ENCODE results near the gene GDPD5. TPM values are rescaled to one million over a fixed set of nuclear protein-coding genes. Genes with fewer than 3 reads are reported as not detected.

GDPD5 gene
- polyA plus RNA-seq, 1 donor, result 28.3 TPM

GRCh38 chr11:75398906-75399305 is 126.8 kb downstream of the GDPD5 start:
- no peak for DNase-seq

GRCh38 chr11:75394085-75394840 is 131.5 kb downstream of the GDPD5 start:
- no peak for DNase-seq

- DNase-seq, result no peak
These were observed 135.8 kb downstream of the GDPD5 start for GRCh38 chr11:75389925-75390324.

GRCh38 chr11:75389276-75389605 is 136.5 kb downstream of the GDPD5 start:
- DNase-seq, result no peak

GRCh38 chr11:75388386-75389275 is 137.1 kb downstream of the GDPD5 start:
- peak; percentile 68 for DNase-seq

- DNase-seq, result no peak
These were observed 137.9 kb downstream of the GDPD5 start for GRCh38 chr11:75387736-75388294.

- no peak for DNase-seq
These were observed 138.7 kb downstream of the GDPD5 start for GRCh38 chr11:75386942-75387630.

Other genes starting within 250 kb of the GDPD5 start
- gene ARRB1, start 174.3 kb downstream of the GDPD5 start, polyA plus RNA-seq (ENCODE audit: insufficient read length), result 20.6 TPM
- gene RPS3, start 126.4 kb downstream of the GDPD5 start, polyA plus RNA-seq (ENCODE audit: insufficient read length), result 3,361 TPM
- 6.6 TPM for gene KLHL35, start 92.7 kb downstream of the GDPD5 start, polyA plus RNA-seq (ENCODE audit: insufficient read length)
- 340 TPM for gene SERPINH1, start 36.3 kb upstream of the GDPD5 start, polyA plus RNA-seq (ENCODE audit: insufficient read length)
- 15.6 TPM for gene MAP6, start 143.1 kb upstream of the GDPD5 start, polyA plus RNA-seq (ENCODE audit: insufficient read length)
- not detected for gene MOGAT2, start 191.9 kb upstream of the GDPD5 start, polyA plus RNA-seq (ENCODE audit: insufficient read length)
- gene DGAT2, start 242.8 kb upstream of the GDPD5 start, polyA plus RNA-seq (ENCODE audit: insufficient read length), result 6.1 TPM

Measured in hindlimb muscle (tissue), 1 donor.